Astrocyte (in vitro differentiated cells and primary cell): Measurements from ENCODE around the gene ATRN.
A peak's percentile ranks its signal among the peaks of the same experiment; 100 is the strongest.

Source experiments
- EZH2 ChIP-seq: IDR thresholded peaks from 2 replicates; pipeline ENCODE4 v1.6.1; 2012; ENCODE audit warnings: mild to moderate bottlenecking, low read length, inconsistent platforms; ENCODE audit not compliant: insufficient read depth
- TF ChIP-seq, protein P1 (sequence below): IDR thresholded peaks from 2 replicates; pipeline ENCODE4 v1.5.1; 2011; ENCODE audit warnings: low read depth, mild to moderate bottlenecking, inconsistent platforms, low read length, moderate library complexity; ENCODE audit not compliant: insufficient read depth

DNA sequence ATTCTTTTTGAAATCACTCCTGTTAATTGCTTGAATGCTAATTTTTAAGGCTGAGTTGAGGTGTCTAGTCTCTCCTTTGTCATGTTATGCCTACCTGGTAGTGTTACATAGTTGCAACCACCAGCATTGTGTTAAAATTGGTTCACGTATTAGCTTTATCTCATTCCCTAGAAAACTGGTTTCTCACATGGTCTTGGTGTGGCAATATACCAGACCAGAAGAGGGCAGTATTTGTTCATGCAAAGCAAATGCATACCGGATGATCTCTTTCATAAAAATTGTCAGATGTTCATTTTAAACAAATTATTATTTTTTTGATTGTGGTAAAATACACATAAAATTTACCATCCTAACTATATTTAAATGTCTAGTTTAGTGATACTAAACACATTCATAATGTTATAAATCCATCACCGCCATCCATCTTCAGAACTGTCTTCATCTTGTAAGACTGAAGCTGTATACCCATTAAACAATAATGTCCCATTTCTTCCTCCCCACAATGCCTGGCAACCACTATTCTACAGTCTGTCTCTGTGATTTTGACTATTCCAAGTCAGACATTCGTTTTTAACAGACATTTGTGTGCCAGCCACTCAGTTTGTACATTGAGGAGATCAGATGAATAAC, 92.8 kb downstream of the ATRN start:
- TF ChIP-seq EZH2 = no peak
- TF ChIP-seq, protein P1, sequence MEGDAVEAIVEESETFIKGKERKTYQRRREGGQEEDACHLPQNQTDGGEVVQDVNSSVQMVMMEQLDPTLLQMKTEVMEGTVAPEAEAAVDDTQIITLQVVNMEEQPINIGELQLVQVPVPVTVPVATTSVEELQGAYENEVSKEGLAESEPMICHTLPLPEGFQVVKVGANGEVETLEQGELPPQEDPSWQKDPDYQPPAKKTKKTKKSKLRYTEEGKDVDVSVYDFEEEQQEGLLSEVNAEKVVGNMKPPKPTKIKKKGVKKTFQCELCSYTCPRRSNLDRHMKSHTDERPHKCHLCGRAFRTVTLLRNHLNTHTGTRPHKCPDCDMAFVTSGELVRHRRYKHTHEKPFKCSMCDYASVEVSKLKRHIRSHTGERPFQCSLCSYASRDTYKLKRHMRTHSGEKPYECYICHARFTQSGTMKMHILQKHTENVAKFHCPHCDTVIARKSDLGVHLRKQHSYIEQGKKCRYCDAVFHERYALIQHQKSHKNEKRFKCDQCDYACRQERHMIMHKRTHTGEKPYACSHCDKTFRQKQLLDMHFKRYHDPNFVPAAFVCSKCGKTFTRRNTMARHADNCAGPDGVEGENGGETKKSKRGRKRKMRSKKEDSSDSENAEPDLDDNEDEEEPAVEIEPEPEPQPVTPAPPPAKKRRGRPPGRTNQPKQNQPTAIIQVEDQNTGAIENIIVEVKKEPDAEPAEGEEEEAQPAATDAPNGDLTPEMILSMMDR = peak; percentile 71
